Measurements from ENCODE around the gene FNDC11.
"Not testable (repeated sequence)": the region's sequence is repeated elsewhere in the genome, so short reads cannot be mapped to it uniquely, and the experiment has no call there.

Gene FNDC11

GRCh38 chr20:63590218-63591146 lies 36.5 kb downstream of the FNDC11 start:
- no peaks in the 10 kb centered on the region for H3K9me3 Mint-ChIP-seq

GRCh38 chr20:63591147-63591533 lies 37.2 kb downstream of the FNDC11 start:
- H3K36me3 Mint-ChIP-seq, result peaks cover 38% of the 10 kb centered on the region

More at GRCh38 chr20:63590218-63591146, 36.5 kb downstream of the FNDC11 start:
- DNase-seq, result no peak
- peaks cover 42% of the 10 kb centered on the region for H3K36me3 Mint-ChIP-seq
- CTCF ChIA-PET, result no interaction called here
- no peak overlapping the region for H3K27ac Mint-ChIP-seq
- H3K4me3 Mint-ChIP-seq, result no peak overlapping the region
- peaks cover 7% of the 10 kb centered on the region for H3K27me3 Mint-ChIP-seq
- H3K4me1 Mint-ChIP-seq, result peaks cover 13% of the 10 kb centered on the region

GRCh38 chr20:63591786-63592355 lies 37.9 kb downstream of the FNDC11 start:
- no peaks in the 10 kb centered on the region for H3K27me3 Mint-ChIP-seq
- H3K4me3 Mint-ChIP-seq, result no peak overlapping the region
- CTCF ChIA-PET, result interaction anchor here (0.6 kb wide), 1 partner anchor 197 kb away, joined by 3 read pairs; no protein-coding TSS in a partner anchor
- H3K36me3 Mint-ChIP-seq, result peaks cover 38% of the 10 kb centered on the region
- H3K27ac Mint-ChIP-seq, result no peak overlapping the region
- no peak for DNase-seq
- no peaks in the 10 kb centered on the region for H3K9me3 Mint-ChIP-seq
- H3K4me1 Mint-ChIP-seq, result peaks cover 10% of the 10 kb centered on the region

More at GRCh38 chr20:63591147-63591533, 37.2 kb downstream of the FNDC11 start:
- Mint-ChIP-seq H3K27ac (no peak overlapping the region), H3K9me3 (no peaks in the 10 kb centered on the region), H3K4me3 (no peak overlapping the region), H3K27me3 (peaks cover under 1% of the 10 kb centered on the region), H3K4me1 (peaks cover 10% of the 10 kb centered on the region)
- CTCF ChIA-PET, result no interaction called here
- no peak for DNase-seq

- H3K27ac Mint-ChIP-seq, result no peak overlapping the region
Measured at GRCh38 chr20:63592661-63593060, 38.7 kb downstream of the FNDC11 start.

GRCh38 chr20:63594043-63594561 lies 40.1 kb downstream of the FNDC11 start:
- Mint-ChIP-seq H3K4me3 (no peak overlapping the region), H3K27ac (no peak overlapping the region), H3K9me3 (no peaks in the 10 kb centered on the region), H3K36me3 (peaks cover 40% of the 10 kb centered on the region), H3K27me3 (no peaks in the 10 kb centered on the region), H3K4me1 (no peaks in the 10 kb centered on the region)
- no peak for DNase-seq
- CTCF ChIA-PET, result no interaction called here

More at GRCh38 chr20:63592661-63593060, 38.7 kb downstream of the FNDC11 start:
- Mint-ChIP-seq H3K36me3 (peaks cover 38% of the 10 kb centered on the region), H3K4me3 (no peak overlapping the region), H3K9me3 (no peaks in the 10 kb centered on the region), H3K27me3 (no peaks in the 10 kb centered on the region), H3K4me1 (peaks cover 7% of the 10 kb centered on the region)
- no peak for DNase-seq
- CTCF ChIA-PET, result interaction anchor here (0.6 kb wide), 1 partner anchor 196 kb away, joined by 3 read pairs; no protein-coding TSS in a partner anchor

GRCh38 chr20:63595416-63596127 lies 41.6 kb downstream of the FNDC11 start:
- DNase-seq, result no peak
- no peaks in the 10 kb centered on the region for H3K9me3 Mint-ChIP-seq
- H3K27me3 Mint-ChIP-seq, result no peaks in the 10 kb centered on the region
- H3K27ac Mint-ChIP-seq, result no peak overlapping the region
- H3K36me3 Mint-ChIP-seq, result peaks cover 38% of the 10 kb centered on the region
- CTCF ChIA-PET, result no interaction called here
- H3K4me1 Mint-ChIP-seq, result no peaks in the 10 kb centered on the region
- no peak overlapping the region for H3K4me3 Mint-ChIP-seq

GRCh38 chr20:63596423-63596822 lies 42.5 kb downstream of the FNDC11 start:
- H3K4me1 Mint-ChIP-seq, result no peaks in the 10 kb centered on the region
- H3K4me3 Mint-ChIP-seq, result no peak overlapping the region
- peaks cover 41% of the 10 kb centered on the region for H3K36me3 Mint-ChIP-seq
- CTCF ChIA-PET, result no interaction called here
- no peaks in the 10 kb centered on the region for H3K9me3 Mint-ChIP-seq
- H3K27me3 Mint-ChIP-seq, result no peaks in the 10 kb centered on the region
- no peak overlapping the region for H3K27ac Mint-ChIP-seq
- DNase-seq, result no peak

- CTCF ChIA-PET, result no interaction called here
- H3K9me3 Mint-ChIP-seq, result peaks cover 2% of the 10 kb centered on the region
- H3K27ac Mint-ChIP-seq, result no peak overlapping the region
- H3K4me3 Mint-ChIP-seq, result no peak overlapping the region
- no peak for DNase-seq
- H3K27me3 Mint-ChIP-seq, result no peaks in the 10 kb centered on the region
- no peaks in the 10 kb centered on the region for H3K4me1 Mint-ChIP-seq
- peaks cover 48% of the 10 kb centered on the region for H3K36me3 Mint-ChIP-seq
Measured at GRCh38 chr20:63597651-63598478, 43.9 kb downstream of the FNDC11 start.

- Mint-ChIP-seq H3K27me3 (no peaks in the 10 kb centered on the region), H3K27ac (no peak overlapping the region), H3K9me3 (peaks cover 4% of the 10 kb centered on the region), H3K4me1 (peaks cover 2% of the 10 kb centered on the region), H3K4me3 (no peak overlapping the region), H3K36me3 (peaks cover 48% of the 10 kb centered on the region)
- CTCF ChIA-PET, result no interaction called here
- no peak for DNase-seq
Measured at GRCh38 chr20:63598479-63599395, 44.8 kb downstream of the FNDC11 start.

- peaks cover 4% of the 10 kb centered on the region for H3K9me3 Mint-ChIP-seq
- H3K4me3 Mint-ChIP-seq, result no peak overlapping the region
- peaks cover 2% of the 10 kb centered on the region for H3K4me1 Mint-ChIP-seq
- no peaks in the 10 kb centered on the region for H3K27me3 Mint-ChIP-seq
- no peak for DNase-seq
- H3K27ac Mint-ChIP-seq, result no peak overlapping the region
- H3K36me3 Mint-ChIP-seq, result peaks cover 50% of the 10 kb centered on the region
- CTCF ChIA-PET, result no interaction called here
Measured at GRCh38 chr20:63599396-63600050, 45.6 kb downstream of the FNDC11 start.

- H3K4me1 Mint-ChIP-seq, CTCF ChIA-PET, H3K4me3 Mint-ChIP-seq, H3K27me3 Mint-ChIP-seq, H3K9me3 Mint-ChIP-seq, H3K27ac Mint-ChIP-seq: not testable (repeated sequence)
- DNase-seq, result peak; percentile 26
- H3K36me3 Mint-ChIP-seq, result peaks cover 48% of the 10 kb centered on the region
Measured at GRCh38 chr20:63601679-63602078, 47.7 kb downstream of the FNDC11 start.

GRCh38 chr20:63602321-63602720 lies 48.4 kb downstream of the FNDC11 start:
- Mint-ChIP-seq H3K4me1 (peaks cover 6% of the 10 kb centered on the region), H3K27ac (no peak overlapping the region), H3K36me3 (peaks cover 52% of the 10 kb centered on the region), H3K27me3 (no peaks in the 10 kb centered on the region), H3K9me3 (peaks cover 4% of the 10 kb centered on the region), H3K4me3 (no peak overlapping the region)
- DNase-seq, result no peak
- CTCF ChIA-PET, result no interaction called here

All from activated naive CD4-positive, alpha-beta T cell treated with anti-CD3 and anti-CD28 coated beads, Interleukin-2, amount 10 ng/mL, durations not matched to agents 7 days and 5 days (primary cell).